ENCODE results near the gene MOV10.
A peak's percentile ranks its signal among the peaks of the same experiment; 100 is the strongest.

Gene MOV10

DNA sequence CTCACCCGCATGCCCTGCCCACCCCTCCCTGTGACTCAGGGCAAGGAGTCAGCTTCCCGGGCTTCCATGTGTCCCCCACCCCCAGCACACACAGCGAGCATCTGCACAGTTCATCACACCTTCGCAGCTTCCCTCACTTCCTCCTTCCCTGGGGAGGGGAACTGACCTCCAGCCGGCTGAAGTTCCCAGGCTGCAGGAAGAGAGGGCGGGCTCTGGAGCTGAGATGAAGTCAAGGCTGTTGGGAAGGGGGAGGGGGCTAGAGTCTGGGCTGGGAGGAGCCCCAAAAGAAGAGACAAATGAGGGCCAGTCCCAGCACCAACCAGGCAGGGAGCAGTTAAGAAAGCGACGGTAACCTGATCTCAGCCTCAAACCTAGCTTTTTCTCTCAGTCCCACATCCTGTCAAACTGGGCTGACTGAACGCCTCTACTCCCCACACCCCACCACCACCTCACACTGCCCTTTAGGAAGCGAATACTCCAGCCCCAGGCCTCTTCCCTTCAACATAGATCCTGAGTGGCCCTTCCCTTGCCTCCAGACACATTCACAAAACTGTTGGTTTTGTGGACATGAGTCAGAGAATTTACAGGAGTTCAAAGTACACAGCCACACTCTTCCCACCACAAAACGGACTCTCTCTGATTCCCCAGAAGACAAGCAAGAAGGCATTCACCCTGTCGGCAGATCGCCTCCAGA lies 30.6 kb downstream of the MOV10 start (continued):
- TF ChIP-seq, protein P1, sequence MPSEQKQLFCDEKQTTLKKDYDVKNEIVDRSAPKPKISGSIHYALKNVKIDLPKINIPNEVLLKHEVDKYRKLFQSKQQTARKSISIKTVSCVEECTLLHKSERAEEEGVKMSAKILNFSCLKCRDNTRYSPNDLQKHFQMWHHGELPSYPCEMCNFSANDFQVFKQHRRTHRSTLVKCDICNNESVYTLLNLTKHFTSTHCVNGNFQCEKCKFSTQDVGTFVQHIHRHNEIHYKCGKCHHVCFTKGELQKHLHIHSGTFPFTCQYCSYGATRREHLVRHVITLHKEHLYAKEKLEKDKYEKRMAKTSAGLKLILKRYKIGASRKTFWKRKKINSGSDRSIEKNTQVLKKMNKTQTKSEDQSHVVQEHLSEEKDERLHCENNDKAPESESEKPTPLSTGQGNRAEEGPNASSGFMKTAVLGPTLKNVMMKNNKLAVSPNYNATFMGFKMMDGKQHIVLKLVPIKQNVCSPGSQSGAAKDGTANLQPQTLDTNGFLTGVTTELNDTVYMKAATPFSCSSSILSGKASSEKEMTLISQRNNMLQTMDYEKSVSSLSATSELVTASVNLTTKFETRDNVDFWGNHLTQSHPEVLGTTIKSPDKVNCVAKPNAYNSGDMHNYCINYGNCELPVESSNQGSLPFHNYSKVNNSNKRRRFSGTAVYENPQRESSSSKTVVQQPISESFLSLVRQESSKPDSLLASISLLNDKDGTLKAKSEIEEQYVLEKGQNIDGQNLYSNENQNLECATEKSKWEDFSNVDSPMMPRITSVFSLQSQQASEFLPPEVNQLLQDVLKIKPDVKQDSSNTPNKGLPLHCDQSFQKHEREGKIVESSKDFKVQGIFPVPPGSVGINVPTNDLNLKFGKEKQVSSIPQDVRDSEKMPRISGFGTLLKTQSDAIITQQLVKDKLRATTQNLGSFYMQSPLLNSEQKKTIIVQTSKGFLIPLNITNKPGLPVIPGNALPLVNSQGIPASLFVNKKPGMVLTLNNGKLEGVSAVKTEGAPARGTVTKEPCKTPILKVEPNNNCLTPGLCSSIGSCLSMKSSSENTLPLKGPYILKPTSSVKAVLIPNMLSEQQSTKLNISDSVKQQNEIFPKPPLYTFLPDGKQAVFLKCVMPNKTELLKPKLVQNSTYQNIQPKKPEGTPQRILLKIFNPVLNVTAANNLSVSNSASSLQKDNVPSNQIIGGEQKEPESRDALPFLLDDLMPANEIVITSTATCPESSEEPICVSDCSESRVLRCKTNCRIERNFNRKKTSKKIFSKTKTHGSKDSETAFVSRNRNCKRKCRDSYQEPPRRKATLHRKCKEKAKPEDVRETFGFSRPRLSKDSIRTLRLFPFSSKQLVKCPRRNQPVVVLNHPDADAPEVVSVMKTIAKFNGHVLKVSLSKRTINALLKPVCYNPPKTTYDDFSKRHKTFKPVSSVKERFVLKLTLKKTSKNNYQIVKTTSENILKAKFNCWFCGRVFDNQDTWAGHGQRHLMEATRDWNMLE (tag by site-specific recombination; conservative IDR thresholded peaks at IDR 0.05; ENCODE audit: low read depth) = no peak
- TF ChIP-seq ZNF837 (tag by site-specific recombination; IDR thresholded peaks at IDR 0.05) = no peak
- TF ChIP-seq HOXD13 (CRISPR knock-in tag; IDR thresholded peaks at IDR 0.05; ENCODE audit: borderline replicate concordance) = no peak
- no peak for TF ChIP-seq ZNF670 (tag by site-specific recombination; IDR thresholded peaks at IDR 0.05; ENCODE audit: low read depth)
- no peak for TF ChIP-seq ZNF621 (tag by site-specific recombination; IDR thresholded peaks at IDR 0.05)
- TF ChIP-seq ZNF248 (tag by site-specific recombination; IDR thresholded peaks at IDR 0.05) = no peak
- TF ChIP-seq ZFP41 (tag by site-specific recombination; IDR thresholded peaks at IDR 0.05; ENCODE audit: borderline replicate concordance) = no peak
- TF ChIP-seq, protein P2, sequence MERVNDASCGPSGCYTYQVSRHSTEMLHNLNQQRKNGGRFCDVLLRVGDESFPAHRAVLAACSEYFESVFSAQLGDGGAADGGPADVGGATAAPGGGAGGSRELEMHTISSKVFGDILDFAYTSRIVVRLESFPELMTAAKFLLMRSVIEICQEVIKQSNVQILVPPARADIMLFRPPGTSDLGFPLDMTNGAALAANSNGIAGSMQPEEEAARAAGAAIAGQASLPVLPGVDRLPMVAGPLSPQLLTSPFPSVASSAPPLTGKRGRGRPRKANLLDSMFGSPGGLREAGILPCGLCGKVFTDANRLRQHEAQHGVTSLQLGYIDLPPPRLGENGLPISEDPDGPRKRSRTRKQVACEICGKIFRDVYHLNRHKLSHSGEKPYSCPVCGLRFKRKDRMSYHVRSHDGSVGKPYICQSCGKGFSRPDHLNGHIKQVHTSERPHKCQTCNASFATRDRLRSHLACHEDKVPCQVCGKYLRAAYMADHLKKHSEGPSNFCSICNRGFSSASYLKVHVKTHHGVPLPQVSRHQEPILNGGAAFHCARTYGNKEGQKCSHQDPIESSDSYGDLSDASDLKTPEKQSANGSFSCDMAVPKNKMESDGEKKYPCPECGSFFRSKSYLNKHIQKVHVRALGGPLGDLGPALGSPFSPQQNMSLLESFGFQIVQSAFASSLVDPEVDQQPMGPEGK (tag by site-specific recombination; IDR thresholded peaks at IDR 0.05) = peak; percentile 91
- 0 out of 2 replicates have a peak, but pooled peaks have one; percentile 90 for TF ChIP-seq ZFHX2 (tag by site-specific recombination; conservative IDR thresholded peaks at IDR 0.05)
- TF ChIP-seq, protein P3, sequence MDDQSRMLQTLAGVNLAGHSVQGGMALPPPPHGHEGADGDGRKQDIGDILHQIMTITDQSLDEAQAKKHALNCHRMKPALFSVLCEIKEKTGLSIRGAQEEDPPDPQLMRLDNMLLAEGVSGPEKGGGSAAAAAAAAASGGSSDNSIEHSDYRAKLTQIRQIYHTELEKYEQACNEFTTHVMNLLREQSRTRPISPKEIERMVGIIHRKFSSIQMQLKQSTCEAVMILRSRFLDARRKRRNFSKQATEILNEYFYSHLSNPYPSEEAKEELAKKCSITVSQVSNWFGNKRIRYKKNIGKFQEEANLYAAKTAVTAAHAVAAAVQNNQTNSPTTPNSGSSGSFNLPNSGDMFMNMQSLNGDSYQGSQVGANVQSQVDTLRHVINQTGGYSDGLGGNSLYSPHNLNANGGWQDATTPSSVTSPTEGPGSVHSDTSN (CRISPR knock-in tag; IDR thresholded peaks at IDR 0.05) = no peak
- TF ChIP-seq ZXDB (tag by site-specific recombination; IDR thresholded peaks at IDR 0.05) = no peak; the same call in 1 of the 2 replicates
- no peak for TF ChIP-seq SALL2 (tag by site-specific recombination; IDR thresholded peaks at IDR 0.05; ENCODE audit: borderline replicate concordance)
- peak; percentile 79 for TF ChIP-seq ZNF501 (tag by site-specific recombination; IDR thresholded peaks at IDR 0.05)
- TF ChIP-seq ZNF202 (tag by site-specific recombination; IDR thresholded peaks at IDR 0.05; ENCODE audit: borderline replicate concordance) = no peak
- no peak for TF ChIP-seq ZNF701 (tag by site-specific recombination; IDR thresholded peaks at IDR 0.05)
- TF ChIP-seq, protein P4, sequence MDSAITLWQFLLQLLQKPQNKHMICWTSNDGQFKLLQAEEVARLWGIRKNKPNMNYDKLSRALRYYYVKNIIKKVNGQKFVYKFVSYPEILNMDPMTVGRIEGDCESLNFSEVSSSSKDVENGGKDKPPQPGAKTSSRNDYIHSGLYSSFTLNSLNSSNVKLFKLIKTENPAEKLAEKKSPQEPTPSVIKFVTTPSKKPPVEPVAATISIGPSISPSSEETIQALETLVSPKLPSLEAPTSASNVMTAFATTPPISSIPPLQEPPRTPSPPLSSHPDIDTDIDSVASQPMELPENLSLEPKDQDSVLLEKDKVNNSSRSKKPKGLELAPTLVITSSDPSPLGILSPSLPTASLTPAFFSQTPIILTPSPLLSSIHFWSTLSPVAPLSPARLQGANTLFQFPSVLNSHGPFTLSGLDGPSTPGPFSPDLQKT (IDR thresholded peaks at IDR 0.05; ENCODE audit: borderline replicate concordance, low read depth, low read length) = no peak
- TF ChIP-seq ZNF239 (tag by site-specific recombination; IDR thresholded peaks at IDR 0.05) = no peak
- TF ChIP-seq, protein P5, sequence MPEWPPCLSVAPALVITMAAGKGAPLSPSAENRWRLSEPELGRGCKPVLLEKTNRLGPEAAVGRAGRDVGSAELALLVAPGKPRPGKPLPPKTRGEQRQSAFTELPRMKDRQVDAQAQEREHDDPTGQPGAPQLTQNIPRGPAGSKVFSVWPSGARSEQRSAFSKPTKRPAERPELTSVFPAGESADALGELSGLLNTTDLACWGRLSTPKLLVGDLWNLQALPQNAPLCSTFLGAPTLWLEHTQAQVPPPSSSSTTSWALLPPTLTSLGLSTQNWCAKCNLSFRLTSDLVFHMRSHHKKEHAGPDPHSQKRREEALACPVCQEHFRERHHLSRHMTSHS (tag by site-specific recombination; IDR thresholded peaks at IDR 0.05) = no peak
- TF ChIP-seq, protein P6, sequence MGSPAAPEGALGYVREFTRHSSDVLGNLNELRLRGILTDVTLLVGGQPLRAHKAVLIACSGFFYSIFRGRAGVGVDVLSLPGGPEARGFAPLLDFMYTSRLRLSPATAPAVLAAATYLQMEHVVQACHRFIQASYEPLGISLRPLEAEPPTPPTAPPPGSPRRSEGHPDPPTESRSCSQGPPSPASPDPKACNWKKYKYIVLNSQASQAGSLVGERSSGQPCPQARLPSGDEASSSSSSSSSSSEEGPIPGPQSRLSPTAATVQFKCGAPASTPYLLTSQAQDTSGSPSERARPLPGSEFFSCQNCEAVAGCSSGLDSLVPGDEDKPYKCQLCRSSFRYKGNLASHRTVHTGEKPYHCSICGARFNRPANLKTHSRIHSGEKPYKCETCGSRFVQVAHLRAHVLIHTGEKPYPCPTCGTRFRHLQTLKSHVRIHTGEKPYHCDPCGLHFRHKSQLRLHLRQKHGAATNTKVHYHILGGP (tag by site-specific recombination; IDR thresholded peaks at IDR 0.05) = no peak
- TF ChIP-seq ZNF391 (tag by site-specific recombination; IDR thresholded peaks at IDR 0.05; ENCODE audit: borderline replicate concordance, low read depth) = no peak
- TF ChIP-seq ZNF624 (tag by site-specific recombination; IDR thresholded peaks at IDR 0.05) = no peak
- no peak for TF ChIP-seq ZNF350 (tag by site-specific recombination; IDR thresholded peaks at IDR 0.05)
- TF ChIP-seq ZNF302 (tag by site-specific recombination; IDR thresholded peaks at IDR 0.05; ENCODE audit: low read depth) = no peak
- peak; percentile 65 for TF ChIP-seq SP7 (tag by site-specific recombination; IDR thresholded peaks at IDR 0.05)
- no peak for TF ChIP-seq ZNF112 (tag by site-specific recombination; IDR thresholded peaks at IDR 0.05)
- TF ChIP-seq ZNF585B (tag by site-specific recombination; IDR thresholded peaks at IDR 0.05) = no peak
- TF ChIP-seq ZIC2 (tag by site-specific recombination; IDR thresholded peaks at IDR 0.05) = peak; percentile 97
